ENCODE results near the gene SLC22A14.

Gene SLC22A14

GRCh38 chr3:38270606-38271005 lies 11.5 kb upstream of the SLC22A14 start:
- Histone ChIP-seq H3K27ac (ENCODE audit: low read length) (no peak overlapping the region), H3K27me3 (ENCODE audit: control insufficient read depth, insufficient read depth, low read length) (no peaks in the 10 kb centered on the region), H3K9me3 (ENCODE audit: control insufficient read depth, insufficient read depth, low read length) (no peaks in the 10 kb centered on the region), H3K4me1 (ENCODE audit: control insufficient read depth, insufficient read depth, low read length) (no peaks in the 10 kb centered on the region; the same call in 1 of the 2 replicates), H3K36me3 (ENCODE audit: control insufficient read depth, insufficient read depth, low read length) (no peaks in the 10 kb centered on the region), H3K4me3 (ENCODE audit: low read length) (no peak overlapping the region)
- DNase-seq (ENCODE audit: low read depth, low spot score): no peak
- no CpG with 5 or more reads among the region's 3 CpGs for WGBS (ENCODE audit: insufficient coverage, insufficient read length)

GRCh38 chr3:38271553-38271952 lies 10.5 kb upstream of the SLC22A14 start:
- no CpG with 5 or more reads among the region's 5 CpGs for WGBS (ENCODE audit: insufficient coverage, insufficient read length)
- no peak overlapping the region for H3K27ac ChIP-seq (ENCODE audit: low read length)
- H3K27me3 ChIP-seq (ENCODE audit: control insufficient read depth, insufficient read depth, low read length): no peaks in the 10 kb centered on the region
- H3K4me1 ChIP-seq (ENCODE audit: control insufficient read depth, insufficient read depth, low read length): no peaks in the 10 kb centered on the region; the same call in 1 of the 2 replicates
- no peak overlapping the region for H3K4me3 ChIP-seq (ENCODE audit: low read length)
- H3K36me3 ChIP-seq (ENCODE audit: control insufficient read depth, insufficient read depth, low read length): no peaks in the 10 kb centered on the region
- DNase-seq (ENCODE audit: low read depth, low spot score): no peak
- H3K9me3 ChIP-seq (ENCODE audit: control insufficient read depth, insufficient read depth, low read length): no peaks in the 10 kb centered on the region

- Histone ChIP-seq H3K9me3 (ENCODE audit: control insufficient read depth, insufficient read depth, low read length) (no peaks in the 10 kb centered on the region), H3K4me1 (ENCODE audit: control insufficient read depth, insufficient read depth, low read length) (no peaks in the 10 kb centered on the region), H3K36me3 (ENCODE audit: control insufficient read depth, insufficient read depth, low read length) (no peaks in the 10 kb centered on the region), H3K27me3 (ENCODE audit: control insufficient read depth, insufficient read depth, low read length) (no peaks in the 10 kb centered on the region), H3K4me3 (ENCODE audit: low read length) (no peak overlapping the region; the same call in 1 of the 2 replicates), H3K27ac (ENCODE audit: low read length) (no peak overlapping the region)
- WGBS (ENCODE audit: insufficient coverage, insufficient read length): no CpG with 5 or more reads among the region's 21 CpGs
- no peak for DNase-seq (ENCODE audit: low read depth, low spot score)
Measured at GRCh38 chr3:38274864-38275649, 7.0 kb upstream of the SLC22A14 start.

- H3K4me1 ChIP-seq (ENCODE audit: control insufficient read depth, insufficient read depth, low read length): no peaks in the 10 kb centered on the region
- DNase-seq (ENCODE audit: low read depth, low spot score): no peak
- H3K27me3 ChIP-seq (ENCODE audit: control insufficient read depth, insufficient read depth, low read length): no peaks in the 10 kb centered on the region
- WGBS (ENCODE audit: insufficient coverage, insufficient read length): no CpG with 5 or more reads among the region's 8 CpGs
- no peaks in the 10 kb centered on the region for H3K36me3 ChIP-seq (ENCODE audit: control insufficient read depth, insufficient read depth, low read length)
- H3K27ac ChIP-seq (ENCODE audit: low read length): no peak overlapping the region
- no peaks in the 10 kb centered on the region for H3K9me3 ChIP-seq (ENCODE audit: control insufficient read depth, insufficient read depth, low read length)
- H3K4me3 ChIP-seq (ENCODE audit: low read length): no peak overlapping the region
Measured at GRCh38 chr3:38275658-38276057, 6.4 kb upstream of the SLC22A14 start.

GRCh38 chr3:38276081-38276916 lies 5.8 kb upstream of the SLC22A14 start:
- DNase-seq (ENCODE audit: low read depth, low spot score): no peak
- no CpG with 5 or more reads among the region's 13 CpGs for WGBS (ENCODE audit: insufficient coverage, insufficient read length)
- H3K9me3 ChIP-seq (ENCODE audit: control insufficient read depth, insufficient read depth, low read length): no peaks in the 10 kb centered on the region
- H3K4me1 ChIP-seq (ENCODE audit: control insufficient read depth, insufficient read depth, low read length): no peaks in the 10 kb centered on the region
- no peak overlapping the region for H3K27ac ChIP-seq (ENCODE audit: low read length)
- no peaks in the 10 kb centered on the region for H3K27me3 ChIP-seq (ENCODE audit: control insufficient read depth, insufficient read depth, low read length)
- H3K4me3 ChIP-seq (ENCODE audit: low read length): no peak overlapping the region
- H3K36me3 ChIP-seq (ENCODE audit: control insufficient read depth, insufficient read depth, low read length): no peaks in the 10 kb centered on the region

GRCh38 chr3:38276917-38277630 lies 5.0 kb upstream of the SLC22A14 start:
- Histone ChIP-seq H3K9me3 (ENCODE audit: control insufficient read depth, insufficient read depth, low read length) (no peaks in the 10 kb centered on the region), H3K27ac (ENCODE audit: low read length) (no peak overlapping the region), H3K4me3 (ENCODE audit: low read length) (no peak overlapping the region), H3K36me3 (ENCODE audit: control insufficient read depth, insufficient read depth, low read length) (no peaks in the 10 kb centered on the region), H3K4me1 (ENCODE audit: control insufficient read depth, insufficient read depth, low read length) (no peaks in the 10 kb centered on the region), H3K27me3 (ENCODE audit: control insufficient read depth, insufficient read depth, low read length) (no peaks in the 10 kb centered on the region)
- DNase-seq (ENCODE audit: low read depth, low spot score): no peak
- WGBS (ENCODE audit: insufficient coverage, insufficient read length): no CpG with 5 or more reads among the region's 13 CpGs

GRCh38 chr3:38278841-38279240 lies 3.3 kb upstream of the SLC22A14 start:
- no CpG with 5 or more reads among the region's 5 CpGs for WGBS (ENCODE audit: insufficient coverage, insufficient read length)
- no peak for DNase-seq (ENCODE audit: low read depth, low spot score)
- no peaks in the 10 kb centered on the region for H3K4me1 ChIP-seq (ENCODE audit: control insufficient read depth, insufficient read depth, low read length)
- H3K9me3 ChIP-seq (ENCODE audit: control insufficient read depth, insufficient read depth, low read length): no peaks in the 10 kb centered on the region
- no peaks in the 10 kb centered on the region for H3K27me3 ChIP-seq (ENCODE audit: control insufficient read depth, insufficient read depth, low read length)
- H3K4me3 ChIP-seq (ENCODE audit: low read length): no peak overlapping the region
- H3K36me3 ChIP-seq (ENCODE audit: control insufficient read depth, insufficient read depth, low read length): no peaks in the 10 kb centered on the region
- H3K27ac ChIP-seq (ENCODE audit: low read length): no peak overlapping the region

- Histone ChIP-seq H3K4me1 (ENCODE audit: control insufficient read depth, insufficient read depth, low read length) (no peaks in the 10 kb centered on the region), H3K4me3 (ENCODE audit: low read length) (no peak overlapping the region), H3K36me3 (ENCODE audit: control insufficient read depth, insufficient read depth, low read length) (no peaks in the 10 kb centered on the region), H3K27me3 (ENCODE audit: control insufficient read depth, insufficient read depth, low read length) (no peaks in the 10 kb centered on the region), H3K27ac (ENCODE audit: low read length) (no peak overlapping the region), H3K9me3 (ENCODE audit: control insufficient read depth, insufficient read depth, low read length) (no peaks in the 10 kb centered on the region)
- no CpG with 5 or more reads among the region's 16 CpGs for WGBS (ENCODE audit: insufficient coverage, insufficient read length)
- no peak for DNase-seq (ENCODE audit: low read depth, low spot score)
Measured at GRCh38 chr3:38283810-38284755, 2.0 kb downstream of the SLC22A14 start.

- DNase-seq (ENCODE audit: low read depth, low spot score): no peak
- Histone ChIP-seq H3K27ac (ENCODE audit: low read length) (no peak overlapping the region), H3K36me3 (ENCODE audit: control insufficient read depth, insufficient read depth, low read length) (no peaks in the 10 kb centered on the region), H3K4me1 (ENCODE audit: control insufficient read depth, insufficient read depth, low read length) (no peaks in the 10 kb centered on the region), H3K4me3 (ENCODE audit: low read length) (no peak overlapping the region), H3K9me3 (ENCODE audit: control insufficient read depth, insufficient read depth, low read length) (no peaks in the 10 kb centered on the region), H3K27me3 (ENCODE audit: control insufficient read depth, insufficient read depth, low read length) (no peaks in the 10 kb centered on the region)
- WGBS (ENCODE audit: insufficient coverage, insufficient read length): no CpG with 5 or more reads among the region's 6 CpGs
Measured at GRCh38 chr3:38284756-38285150, 2.7 kb downstream of the SLC22A14 start.
